NCI-H526 (cell line): ENCODE measurements around the gene GBE1.
"Not testable (repeated sequence)": the region's sequence is repeated elsewhere in the genome, so short reads cannot be mapped to it uniquely, and the experiment has no call there.

Source experiments
- DNase-seq, 2 experiments: peaks; one replicate each; lab custom pipeline; 2025; lab: John Stamatoyannopoulos, UW

Gene GBE1

GRCh38 chr3:81753416-81754027, 7.9 kb downstream of the GBE1 start:
- DNase-seq = no peak

DNA sequence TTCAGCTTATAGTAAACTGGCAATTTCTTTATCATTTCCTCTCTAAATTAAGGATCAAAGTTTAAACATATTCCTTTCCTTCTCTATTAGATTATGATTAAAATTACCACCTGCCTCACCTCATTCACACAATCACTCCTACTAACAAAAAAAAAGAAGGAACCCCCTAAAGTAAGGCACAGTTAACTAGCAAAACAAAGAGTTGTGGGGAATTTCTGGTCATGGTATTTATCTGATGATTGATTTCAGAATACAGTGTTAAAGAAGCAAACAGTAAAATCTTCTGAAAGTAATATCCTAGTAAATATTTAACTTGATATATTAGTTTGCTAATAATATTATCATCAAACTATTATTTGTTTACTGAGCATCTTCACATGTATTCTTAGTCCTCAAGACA, 8.8 kb downstream of the GBE1 start:
- no peak for DNase-seq

DNA sequence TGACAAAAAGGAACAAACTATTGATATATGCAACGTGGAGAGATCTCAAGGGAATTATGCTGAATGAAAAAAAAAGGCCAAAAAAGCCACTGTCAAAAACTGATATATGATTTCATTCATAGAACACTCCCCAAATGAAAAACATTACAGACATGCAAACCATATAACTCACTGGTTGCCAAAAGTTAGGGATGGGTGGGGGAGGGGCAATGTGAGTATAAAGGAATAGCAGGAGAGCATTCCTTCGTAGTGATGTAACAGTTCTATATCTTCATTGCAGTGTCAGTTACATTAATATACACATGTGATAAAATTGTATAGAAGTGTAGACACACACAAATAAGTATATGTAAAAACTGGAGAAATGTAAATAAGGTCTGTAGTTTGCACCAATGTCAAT, 12.2 kb downstream of the GBE1 start:
- no peak for DNase-seq

GRCh38 chr3:81747280-81747679, 14.2 kb downstream of the GBE1 start:
- not testable (repeated sequence) for DNase-seq

DNA sequence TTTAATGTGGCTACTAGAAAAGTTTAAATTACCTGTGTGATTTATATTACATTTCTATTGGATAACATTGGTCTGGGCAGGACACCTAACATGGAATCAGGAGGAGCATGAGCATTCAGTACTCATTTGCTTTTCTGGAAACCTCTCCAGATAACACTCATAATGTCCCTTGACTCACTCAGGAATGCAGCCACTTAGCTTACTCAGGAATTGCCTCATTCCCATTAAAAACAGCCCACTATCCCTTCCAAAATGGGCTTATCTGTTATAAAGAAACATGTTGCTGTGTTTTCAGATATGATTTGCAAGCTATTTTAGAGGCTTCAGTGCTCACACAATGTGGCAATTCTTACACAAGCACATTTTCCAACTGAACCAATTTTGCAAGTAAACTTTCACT, 17.1 kb downstream of the GBE1 start:
- DNase-seq = no peak

DNA sequence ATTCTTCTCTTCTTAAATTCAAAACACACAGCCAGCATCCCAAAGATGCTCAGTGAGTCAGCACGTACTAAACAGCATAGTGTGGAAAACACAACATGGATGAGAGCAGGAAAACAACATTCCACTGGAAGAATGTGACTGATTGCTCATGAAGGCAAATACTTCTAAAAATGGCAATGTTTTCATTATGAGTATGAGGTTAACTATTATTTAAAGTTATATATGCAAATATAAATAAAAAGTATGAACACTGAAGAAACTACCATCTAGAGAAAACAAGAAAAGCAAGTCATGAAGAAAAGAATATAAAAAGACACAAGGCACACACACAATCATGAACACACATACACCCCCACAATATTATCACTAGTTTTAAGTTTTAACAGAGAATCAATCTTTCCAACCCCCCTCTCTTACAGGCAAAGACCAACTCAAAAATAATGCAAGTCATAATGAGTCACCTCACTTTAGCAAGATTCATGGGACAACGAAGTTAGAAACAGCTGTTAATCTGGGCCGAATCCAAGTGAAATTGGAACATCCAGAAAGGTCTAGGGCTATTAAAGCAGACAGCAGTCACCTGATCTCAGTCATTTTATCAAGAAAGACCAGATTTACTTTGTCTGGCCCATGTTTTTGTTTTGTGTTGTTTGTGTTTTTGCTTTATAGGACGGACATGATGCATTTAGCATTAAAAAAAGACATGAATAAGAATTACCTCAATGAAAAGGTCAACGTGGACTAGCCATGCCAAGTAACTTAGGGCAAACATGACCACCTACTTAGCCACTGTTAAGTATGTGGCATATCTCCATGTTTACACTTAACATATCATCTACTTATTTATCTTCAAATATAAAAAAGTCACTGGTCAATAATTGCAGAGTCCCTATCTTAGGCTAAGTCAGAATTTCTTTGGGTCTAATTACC, 18.1 kb downstream of the GBE1 start:
- no peak for DNase-seq

DNA sequence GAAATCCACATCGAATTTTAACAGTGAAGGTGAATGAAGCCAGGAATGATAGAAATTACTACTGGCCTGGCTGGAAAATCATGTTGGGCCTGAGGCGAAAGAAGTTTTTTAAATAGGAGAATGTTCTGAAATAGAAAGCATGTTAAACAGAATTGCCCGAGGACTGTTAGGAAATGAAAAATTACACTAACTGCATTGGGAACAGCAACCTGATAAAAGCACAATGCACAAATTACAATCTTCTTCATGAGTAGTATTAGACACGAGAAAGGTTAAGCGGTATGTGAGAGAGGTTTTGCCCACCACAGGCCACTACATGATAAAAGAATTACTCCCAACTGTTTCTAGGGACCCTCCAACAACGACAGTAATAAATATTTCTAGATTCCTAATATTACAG, 18.9 kb downstream of the GBE1 start:
- DNase-seq = no peak

DNA sequence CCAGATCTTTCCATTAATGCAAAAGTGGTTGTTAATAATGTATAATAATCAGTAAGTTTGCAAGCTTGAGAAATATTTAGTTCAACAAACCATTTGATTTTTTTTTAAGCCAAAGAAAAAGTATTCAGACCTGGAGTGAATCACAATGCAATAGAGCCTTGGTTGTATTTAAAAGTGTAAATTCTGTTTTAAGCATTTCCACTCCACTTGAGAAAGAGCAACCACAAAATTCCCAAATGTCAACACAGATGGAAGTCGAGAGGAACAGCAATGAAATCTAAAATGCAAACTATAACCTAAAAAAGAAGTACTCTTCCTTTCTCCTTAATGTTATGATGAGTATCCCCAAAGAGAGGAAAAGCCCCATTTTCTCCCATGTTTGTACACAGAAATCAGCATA, 20.2 kb downstream of the GBE1 start:
- no peak for DNase-seq

- no peak for DNase-seq
These were observed 20.7 kb downstream of the GBE1 start for GRCh38 chr3:81740731-81741130.

DNA sequence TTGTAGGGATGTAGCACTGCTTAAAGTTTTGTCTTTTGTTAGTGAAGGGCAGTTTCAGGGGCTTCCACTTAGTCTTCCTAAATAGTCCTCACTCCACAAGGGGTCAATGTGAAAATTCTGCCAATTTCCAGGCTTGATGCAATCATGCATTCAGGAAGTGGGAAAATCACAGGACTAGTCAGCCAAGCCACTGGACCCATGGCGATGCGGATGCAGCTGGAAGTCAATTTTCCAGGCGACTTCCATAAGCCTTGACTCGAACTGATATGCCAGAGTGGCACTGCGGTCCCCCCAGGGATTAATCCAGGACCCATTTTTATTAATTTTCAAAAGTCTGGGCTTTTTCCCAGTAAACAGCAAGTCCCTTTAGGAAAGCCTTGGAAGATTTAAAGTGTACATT, 26.1 kb downstream of the GBE1 start:
- DNase-seq = no peak

DNA sequence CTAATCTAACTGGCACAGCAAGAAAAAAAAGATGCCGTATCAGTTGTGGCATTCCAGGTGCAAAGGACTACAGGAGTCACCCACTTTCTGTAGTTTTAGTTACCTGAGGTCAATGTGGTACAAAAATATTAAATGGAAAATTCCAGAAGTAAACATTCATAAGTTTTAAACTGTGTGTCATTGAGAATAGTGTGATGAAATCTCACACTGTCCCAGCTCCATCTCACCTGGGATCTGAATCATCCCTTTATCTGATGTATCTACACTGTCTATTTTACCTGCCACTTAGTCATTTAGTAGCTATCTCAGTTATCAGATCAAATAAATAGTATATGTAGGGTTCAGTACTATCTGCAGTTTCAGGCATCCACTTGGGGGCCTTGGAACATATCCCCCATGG, 26.7 kb downstream of the GBE1 start:
- DNase-seq = no peak

- DNase-seq = no peak
These were observed 28.8 kb downstream of the GBE1 start for GRCh38 chr3:81732642-81733041.

GRCh38 chr3:81728766-81729544, 32.5 kb downstream of the GBE1 start:
- DNase-seq = no peak

DNA sequence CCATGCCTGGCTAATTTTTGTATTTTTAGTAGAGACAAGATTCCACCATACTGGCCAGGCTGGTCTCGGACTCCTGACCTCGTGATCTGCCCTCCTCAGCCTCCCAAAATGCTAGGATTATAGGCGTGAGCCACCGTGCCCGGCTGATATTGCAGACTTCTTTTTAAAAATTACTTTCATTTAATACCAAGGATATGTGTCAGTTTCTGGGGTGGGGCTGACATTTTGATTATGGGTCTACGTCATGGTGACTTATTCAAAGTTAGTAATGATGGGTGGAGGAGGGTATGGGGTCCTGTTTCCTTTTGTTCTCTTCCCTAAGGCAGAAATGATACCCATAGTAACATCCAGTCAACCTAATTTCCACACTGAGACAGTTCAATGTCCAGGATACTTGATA, 34.7 kb downstream of the GBE1 start:
- no peak for DNase-seq

DNA sequence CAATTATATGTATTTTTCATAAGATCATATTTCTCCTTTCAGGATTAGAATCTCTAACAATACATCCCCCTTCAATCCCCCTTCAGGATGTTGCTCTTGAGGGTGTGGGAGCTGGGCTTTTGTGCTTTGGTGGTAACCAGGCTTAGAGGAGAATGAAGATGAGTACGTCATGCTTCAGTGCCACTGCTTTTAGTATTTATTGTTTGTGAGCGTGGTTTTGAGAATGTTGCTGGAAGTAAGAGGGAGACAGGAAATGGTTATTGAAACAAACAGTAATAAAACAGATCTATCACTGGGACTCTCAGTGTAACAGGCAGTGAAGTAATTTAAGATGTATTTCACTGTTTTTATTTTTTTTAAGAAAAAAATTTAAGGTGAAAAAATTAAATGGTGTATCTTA, 35.3 kb downstream of the GBE1 start:
- no peak for DNase-seq

DNA sequence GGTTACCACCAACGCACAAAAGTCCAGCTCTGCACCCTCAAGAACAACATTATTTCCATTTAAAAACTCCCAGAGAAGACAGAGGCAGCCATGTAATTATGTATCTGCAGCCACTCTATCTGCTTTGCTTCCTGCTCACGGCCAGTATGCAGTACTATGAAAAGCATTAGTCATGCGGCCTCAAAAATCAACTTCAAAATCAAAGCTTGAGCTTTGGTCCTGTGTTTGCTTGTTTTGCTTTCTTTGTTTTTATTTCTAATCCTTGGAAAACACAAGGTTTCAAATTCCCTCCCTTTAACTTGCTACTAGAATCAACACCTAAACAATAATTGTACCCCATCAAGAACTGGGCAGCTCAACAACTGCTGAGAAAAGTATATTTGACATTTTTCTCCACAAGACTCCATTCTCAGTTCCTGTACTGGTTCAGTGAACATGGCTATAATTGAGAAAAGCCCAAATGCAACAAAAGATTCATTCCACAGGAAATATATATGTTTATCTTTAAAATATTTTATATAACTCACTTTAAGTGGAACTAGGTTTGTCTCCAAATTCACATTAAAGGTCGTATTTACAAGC, 37.6 kb downstream of the GBE1 start:
- no peak for DNase-seq

- DNase-seq = no peak
These were observed 43.1 kb downstream of the GBE1 start for GRCh38 chr3:81718311-81718710.

DNA sequence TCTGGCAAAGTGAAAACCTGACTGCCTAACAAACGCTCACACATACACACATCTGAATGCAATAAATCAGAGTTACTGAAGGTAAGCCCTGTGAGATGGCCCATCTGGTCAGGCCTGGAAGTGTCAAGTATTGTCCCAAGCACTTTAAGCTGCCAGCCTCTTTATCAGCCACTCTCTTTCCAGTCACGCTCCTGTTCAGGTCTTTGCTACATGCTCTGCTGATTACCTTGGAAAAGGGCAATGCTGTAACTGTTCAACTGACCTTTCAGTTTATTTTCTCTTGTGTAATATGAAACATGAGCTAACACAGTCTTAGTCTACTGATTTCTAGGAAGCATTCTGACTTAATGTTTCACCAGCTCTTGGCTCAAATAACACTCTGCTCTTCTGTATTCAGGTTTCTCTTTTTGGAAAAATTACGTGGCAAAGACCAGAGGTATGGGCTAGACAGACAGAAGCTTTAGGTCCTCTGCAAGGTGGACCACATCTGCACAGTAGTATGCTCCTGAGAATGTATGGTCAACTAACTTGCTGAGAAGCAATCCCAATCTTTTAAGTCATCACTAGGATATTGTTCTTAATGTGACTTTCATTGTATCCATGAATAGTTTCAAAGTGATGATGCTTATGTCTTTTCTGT, 44.5 kb downstream of the GBE1 start:
- DNase-seq = peak in 1 of 2 experiments; percentile 8

DNA sequence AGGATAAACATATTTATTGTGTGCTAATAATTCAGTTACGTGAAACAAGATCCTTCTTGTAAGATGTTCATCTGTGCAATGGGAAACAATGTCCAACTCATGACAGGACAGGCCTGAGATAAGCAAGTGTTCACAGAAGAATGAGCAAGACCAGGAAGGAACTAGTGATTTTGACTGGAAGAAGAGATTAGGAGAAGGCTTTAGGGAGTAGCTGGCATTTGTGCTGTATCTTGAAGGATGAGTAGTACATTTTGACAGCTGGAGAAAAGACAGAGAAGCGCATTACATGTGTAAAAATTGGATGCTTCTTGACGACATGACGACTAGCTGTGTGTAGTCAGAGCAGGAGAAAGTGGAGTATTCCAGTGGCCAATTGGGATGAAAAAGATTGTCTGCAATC, 48.4 kb downstream of the GBE1 start:
- no peak for DNase-seq

- no peak for DNase-seq
These were observed 51.8 kb downstream of the GBE1 start for GRCh38 chr3:81709606-81710005.

DNA sequence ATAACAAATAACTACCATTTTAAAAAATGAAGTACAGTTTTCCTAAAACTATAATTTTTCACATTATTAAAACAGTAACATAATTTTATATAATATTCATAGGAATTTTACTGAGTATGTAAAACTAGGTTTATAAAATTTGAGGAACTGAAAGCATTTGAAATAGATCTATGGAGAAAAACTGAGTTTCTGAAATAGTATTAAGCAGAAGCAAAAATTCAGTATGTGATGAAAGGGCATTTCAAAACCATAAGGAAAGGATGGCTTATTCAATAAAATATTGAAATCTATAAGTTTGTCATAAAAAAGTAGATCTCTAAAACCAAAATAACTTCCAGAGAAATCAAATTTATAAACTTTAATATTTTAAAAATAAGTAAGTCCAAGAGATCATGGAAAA, 53.4 kb downstream of the GBE1 start:
- no peak for DNase-seq

- DNase-seq = no peak
These were observed 59.3 kb downstream of the GBE1 start for GRCh38 chr3:81702126-81702525.
